ELF-1 (cell line): Measurements from ENCODE around the gene UNC13C.
A peak's percentile ranks its signal among the peaks of the same experiment; 100 is the strongest.

Source experiments
- DNase-seq: peaks from one replicate; pipeline ENCODE4 v3.0.0-alpha.2; 2016; ENCODE audit warnings: low read depth, low spot score

The UNC13C gene

DNA sequence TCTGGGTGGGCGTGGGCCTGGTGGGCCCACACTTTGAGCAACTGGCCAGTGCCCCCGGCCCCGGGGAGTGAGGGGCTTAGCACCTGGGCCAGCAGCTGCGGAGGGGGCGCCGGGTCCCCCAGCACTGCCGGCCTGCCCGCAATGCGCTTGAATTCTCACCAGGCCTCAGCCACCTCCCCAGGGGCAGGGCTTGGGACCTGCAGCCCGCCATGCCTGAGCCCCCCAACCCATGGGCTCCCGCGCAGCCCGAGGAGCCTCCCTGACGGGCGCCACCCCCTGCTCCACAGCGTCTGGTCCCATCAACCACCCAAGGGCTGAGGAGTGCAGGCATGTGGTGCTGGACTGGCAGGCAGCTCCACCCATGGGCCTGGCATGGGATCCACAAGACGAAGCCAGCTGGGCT is 484.3 kb downstream of the UNC13C start:
- DNase-seq = no peak

- DNase-seq = peak; percentile 20
These were observed 503.6 kb downstream of the UNC13C start for GRCh38 chr15:54481819-54482218.

DNA sequence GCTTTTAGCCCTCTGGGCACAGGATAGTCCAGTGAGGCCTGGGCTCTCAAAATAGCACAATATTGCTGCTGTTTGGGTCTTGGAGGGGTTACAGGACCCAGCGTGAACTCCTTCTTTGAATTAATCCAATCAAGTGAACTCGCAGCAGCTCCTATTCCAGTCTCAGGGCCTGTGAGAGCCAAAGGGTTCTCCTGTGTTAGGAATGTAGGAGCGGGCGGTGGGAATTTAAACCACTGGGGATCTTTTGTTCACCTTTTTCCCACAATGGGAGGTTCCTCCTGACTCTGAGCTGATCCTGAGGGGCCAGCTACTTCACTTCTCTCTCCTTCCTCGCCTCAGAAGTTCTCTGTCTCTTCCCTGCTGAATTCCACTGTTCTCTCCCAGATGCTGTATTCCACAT is 504.0 kb downstream of the UNC13C start:
- peak; percentile 21 for DNase-seq

GRCh38 chr15:54500330-54500729 is 522.1 kb downstream of the UNC13C start:
- DNase-seq = no peak

DNA sequence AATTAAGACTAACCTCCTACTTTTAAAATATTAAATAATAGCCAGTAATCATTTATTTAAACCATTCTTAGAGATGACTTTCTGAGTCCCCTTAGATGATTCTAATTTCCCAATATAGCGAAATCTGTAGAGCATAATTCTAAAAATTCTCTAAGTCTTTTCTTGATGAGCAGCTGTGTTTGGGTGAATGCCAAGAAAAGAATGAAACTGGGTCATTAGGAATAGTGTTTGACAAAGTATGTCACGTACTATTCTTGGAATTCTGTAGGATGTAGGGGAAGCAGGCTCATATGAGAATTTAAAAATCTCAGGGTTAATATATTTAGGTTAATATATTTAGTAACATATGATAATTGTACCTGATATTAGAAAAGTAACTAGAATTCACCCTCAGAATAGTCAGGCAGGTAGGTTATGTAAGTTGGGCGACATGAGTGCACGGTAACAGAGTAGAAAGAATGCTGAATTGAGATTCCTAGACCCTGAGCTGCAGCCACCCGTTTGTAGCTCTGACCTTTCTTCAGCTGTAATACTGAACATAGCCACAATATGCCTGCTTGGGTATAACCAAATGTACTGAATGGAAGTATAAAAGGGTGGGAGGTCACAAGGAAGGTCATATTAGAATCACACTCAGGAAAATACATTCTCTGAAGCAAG is 524.3 kb downstream of the UNC13C start:
- no peak for DNase-seq

DNA sequence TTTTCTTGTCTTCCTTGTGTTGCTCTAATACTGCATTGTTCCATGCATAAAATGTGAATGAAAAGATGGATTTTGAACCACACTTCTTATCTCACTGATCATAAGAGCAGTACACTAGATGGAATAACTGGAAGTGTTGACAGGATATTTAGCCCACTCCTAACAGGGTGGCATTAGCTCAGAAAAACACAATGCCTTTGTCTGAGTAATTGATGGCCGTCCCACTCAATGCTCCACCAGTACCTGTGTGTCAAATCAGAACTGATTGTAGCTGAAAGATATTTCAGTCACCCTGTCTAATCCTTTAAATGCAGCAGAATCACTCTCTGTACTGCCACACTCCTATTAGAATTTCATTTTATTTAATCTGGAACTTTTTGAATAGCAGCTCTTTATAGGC is 526.5 kb downstream of the UNC13C start:
- DNase-seq = no peak

DNA sequence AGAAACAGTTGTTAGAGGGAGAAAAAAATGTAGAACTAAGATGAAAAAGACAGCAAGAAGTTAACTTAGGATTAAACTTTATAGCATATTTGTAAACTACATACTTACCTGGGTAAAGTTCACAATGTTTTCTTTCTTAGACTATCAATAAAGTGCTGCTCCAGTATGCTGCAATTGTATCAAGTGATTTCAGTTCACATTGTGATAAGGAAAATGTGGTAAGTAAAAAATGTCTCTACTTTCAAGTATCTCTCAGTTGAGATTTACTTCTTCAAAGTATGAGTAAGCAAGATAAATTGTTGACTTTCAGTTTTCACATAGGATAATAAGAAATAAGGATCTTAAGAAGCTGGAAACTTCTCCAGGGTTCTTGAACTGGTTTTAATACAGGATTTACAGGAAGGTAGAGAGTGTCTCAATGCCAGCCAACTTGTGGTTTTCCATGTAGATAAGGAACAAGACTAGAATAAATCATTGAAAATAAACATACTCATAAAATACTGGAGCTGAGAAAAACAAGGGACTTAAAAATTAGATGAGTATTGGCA is 528.8 kb downstream of the UNC13C start:
- no peak for DNase-seq

GRCh38 chr15:54514601-54515000 is 536.4 kb downstream of the UNC13C start:
- DNase-seq = no peak

DNA sequence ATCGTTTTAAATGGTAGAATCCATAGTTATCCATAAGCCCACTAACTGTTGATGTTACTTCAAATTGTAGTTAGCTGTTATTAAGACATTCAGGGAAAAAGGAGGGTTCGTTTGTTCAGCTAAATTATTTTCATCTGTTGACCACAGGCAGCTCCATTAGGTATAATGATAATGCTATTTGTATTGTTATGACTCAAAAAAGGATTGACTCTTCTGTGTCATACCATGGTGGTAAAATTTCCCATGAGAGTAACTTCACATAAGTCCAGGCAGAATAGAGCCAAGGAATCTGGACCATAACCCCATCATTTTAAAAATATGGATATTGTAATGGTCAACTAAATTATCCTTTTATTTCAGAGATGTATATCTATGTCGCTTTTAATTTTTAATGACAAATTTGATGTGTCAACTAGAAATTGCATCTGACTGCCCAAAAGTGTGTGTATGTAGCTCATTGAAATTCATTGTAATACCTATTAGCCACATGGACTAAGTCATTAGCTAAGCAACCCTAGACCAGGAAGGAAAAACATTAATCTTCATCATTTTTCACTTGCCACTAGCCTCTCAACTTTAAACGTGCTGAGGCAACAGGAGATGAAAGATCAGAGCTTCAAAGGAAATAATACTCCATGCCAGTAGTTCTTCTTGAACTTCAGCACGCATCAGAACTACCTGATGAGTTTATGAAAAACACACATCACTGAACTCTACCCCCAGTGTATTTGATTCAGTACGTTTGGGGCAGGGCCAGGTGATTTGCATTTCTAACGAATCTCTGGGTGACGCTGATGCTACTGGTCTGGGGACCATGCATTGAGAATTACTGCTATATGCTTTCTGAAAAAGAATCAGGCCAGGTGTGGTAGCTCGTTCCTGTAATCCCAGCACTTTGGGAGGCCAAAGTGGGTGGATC is 537.7 kb downstream of the UNC13C start:
- DNase-seq = no peak

GRCh38 chr15:54517366-54517765 is 539.1 kb downstream of the UNC13C start:
- no peak for DNase-seq

DNA sequence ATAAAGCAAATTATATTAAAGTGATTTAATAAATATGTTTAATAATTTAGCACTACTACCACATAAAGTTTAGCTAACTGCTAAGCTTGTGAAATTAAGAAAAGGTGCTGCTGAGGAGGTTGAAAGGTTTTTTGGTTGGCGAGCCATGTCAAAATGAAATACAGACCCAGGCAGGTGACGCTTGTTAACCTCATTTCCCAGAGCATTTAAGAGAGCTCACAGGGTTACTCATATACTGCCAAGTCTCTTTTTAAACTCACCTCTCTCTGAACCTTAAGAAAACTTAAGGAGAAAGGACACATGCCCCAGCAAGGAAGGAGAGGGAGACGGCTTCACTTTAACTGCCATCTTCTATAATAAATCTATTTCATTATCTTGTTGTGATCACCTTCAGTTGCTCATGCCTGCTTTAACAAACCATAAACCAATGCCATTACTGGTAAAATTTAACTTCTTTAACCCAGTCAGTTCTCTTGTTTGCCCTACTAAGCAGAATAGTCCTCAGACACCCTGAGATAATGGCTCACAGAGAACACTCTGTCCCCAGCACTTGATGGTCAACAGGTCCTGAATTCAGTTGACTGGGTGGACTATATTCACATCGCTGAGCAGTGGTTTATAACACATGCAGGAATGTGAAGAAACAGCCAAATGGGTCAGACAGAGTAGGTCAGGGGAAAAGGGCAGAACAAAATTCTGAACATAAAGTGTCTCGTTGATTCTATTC is 540.1 kb downstream of the UNC13C start:
- no peak for DNase-seq

- no peak for DNase-seq
These were observed 541.3 kb downstream of the UNC13C start for GRCh38 chr15:54519577-54519976.

DNA sequence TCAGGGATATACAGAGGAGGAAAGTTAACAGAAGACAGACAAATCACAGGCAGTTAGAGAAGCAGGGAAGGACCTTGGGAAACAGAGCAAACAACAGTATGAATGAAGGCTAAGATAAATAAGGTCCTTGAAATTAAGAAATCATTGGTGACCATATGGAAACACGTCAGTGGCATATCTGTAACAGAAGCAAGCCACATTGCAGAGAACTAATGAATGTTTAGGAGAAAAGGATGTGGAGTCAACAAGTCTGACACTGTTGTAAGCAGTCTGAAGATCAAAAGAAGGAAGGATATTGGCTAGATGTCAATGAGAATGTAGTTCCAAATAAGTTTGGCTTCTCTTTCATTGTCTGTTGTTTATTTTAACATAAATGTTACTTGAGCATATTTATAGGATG is 542.4 kb downstream of the UNC13C start:
- no peak for DNase-seq

DNA sequence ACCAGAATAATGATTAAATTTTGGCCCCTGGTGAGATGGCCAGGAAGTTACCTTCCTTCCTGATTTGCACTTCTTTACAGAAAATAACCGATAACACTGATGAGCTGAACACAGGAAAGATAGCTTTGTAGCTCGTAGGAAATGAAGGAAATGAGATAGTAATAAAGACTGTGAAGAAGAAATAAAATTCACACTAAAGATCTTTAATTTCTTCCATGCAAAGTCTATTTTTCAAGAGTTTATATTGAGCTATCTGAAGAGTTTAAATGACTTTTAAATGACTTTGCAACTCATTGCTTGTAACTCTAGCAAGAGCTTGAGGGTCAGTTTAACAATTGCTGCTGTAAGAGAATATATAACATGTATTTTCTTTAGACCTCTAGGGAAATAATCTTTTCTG is 543.0 kb downstream of the UNC13C start:
- no peak for DNase-seq

DNA sequence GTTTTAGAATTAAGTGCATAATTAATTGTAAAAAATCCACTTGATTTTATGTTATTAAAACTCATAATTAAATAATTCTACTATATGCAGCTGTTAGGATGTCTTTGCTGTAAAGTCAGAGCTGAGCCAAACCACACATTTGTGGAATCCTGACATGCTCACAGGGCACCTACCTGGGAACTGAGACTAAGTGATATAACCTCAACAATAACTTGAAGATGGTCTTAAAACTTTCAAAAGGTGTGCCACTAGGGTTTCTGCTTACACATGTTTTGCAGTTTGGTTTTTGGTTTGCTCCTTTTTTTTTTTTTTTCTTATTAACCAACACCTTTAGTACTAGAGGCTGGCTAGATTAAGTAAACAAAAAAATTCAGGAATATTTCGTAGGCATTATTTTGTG is 549.8 kb downstream of the UNC13C start:
- DNase-seq = no peak

DNA sequence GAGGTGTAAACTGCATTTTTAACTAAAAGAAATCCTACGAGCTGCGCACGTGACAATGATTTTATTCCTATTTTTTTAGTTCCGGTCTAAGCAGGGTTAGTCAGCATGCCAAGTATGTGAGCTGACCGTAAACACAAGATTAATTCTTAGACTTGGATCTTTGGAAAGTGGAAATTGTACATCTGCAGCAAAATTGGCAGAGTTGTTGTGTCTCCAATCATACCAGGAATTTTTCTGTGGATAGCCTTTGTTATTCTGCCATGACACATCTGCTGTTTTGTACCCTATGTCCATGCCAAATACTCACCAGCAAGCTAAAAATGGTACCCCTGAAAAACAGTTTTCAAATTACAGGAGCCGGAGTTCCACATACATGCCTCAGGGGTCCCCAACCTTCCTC is 562.5 kb downstream of the UNC13C start:
- no peak for DNase-seq

DNA sequence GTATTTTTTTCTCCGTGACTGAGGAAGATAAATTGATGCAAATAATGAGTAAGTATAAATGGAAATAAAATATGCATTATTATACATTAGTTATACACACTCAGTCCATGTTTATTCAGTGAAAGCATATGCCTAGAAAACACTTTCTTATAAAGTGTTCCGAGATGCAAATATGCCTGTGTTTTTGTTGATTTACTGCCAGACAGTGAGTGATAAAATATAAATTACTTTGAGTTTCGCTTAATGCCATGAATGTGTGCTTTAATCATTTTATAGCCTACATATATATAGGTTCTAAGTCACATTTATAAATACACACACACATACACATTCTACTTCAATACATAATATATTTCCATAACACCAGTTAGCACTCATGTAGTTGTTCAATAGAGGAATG is 569.2 kb downstream of the UNC13C start:
- no peak for DNase-seq

DNA sequence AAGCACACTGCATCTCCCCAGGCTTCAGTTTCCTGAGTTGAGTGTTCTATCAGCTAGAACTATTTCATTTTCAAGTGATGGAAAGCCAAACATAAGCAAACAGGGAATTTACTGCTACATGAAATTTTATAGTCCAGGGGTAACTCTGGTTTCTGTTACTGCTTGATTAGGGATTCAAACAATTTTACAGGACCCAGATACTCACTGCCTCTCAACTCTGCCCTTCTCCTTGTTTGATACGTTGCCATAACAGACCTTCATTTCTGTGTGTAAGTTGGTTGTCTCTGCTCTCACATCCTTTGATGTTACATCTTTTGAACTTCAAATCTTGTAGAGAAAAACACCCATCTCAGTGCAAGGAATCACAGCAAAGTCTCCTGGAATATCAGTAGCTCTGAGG is 572.7 kb downstream of the UNC13C start:
- DNase-seq = no peak

DNA sequence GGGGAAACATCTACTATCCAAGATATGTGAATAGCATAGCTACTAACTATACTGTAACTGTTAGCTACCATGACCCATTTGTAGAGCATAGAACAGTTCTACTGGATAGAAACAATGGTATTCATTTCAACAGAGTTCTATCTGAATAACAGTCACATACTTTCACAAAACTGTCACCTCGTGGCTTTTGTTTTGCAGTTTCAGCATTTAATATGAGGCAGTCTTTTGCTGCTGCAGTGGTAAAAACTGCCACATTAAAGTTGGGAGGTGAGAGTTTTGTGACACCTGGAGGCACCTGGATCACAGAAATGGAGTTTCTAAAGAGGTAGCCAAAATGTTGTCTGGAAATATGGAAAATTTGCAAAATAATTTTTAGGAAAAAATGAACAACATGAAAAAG is 578.0 kb downstream of the UNC13C start:
- no peak for DNase-seq

DNA sequence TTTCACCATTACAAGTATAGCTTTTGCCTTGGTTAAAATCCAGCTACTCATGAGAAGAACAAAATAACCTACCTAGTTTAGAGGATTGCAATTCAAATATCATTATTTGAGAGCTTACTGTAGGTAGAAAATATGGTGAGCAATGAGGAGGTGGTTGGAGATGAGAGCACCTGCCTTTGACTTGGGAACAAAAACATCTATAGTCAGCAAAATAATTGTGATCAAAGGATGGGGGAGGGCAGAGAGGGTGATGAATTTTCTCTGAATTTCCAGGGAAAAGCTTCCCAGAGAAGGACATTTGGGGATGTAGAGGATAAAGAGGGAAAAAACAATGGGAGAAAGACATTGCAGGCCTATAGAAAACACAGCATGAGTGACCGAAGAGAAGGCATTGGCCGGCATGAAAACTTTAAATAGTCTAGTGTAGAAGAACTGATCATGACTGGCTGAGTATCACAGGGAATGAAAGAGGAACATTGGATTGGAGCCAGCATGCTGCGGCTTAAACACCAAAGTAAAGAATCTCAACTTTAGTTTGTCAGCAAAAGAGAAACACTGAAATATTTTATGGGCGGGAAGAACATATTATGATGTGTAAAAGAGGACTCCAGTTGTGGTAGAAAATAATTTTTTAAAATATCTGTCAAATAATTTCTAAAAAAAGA is 581.3 kb downstream of the UNC13C start:
- DNase-seq = no peak

DNA sequence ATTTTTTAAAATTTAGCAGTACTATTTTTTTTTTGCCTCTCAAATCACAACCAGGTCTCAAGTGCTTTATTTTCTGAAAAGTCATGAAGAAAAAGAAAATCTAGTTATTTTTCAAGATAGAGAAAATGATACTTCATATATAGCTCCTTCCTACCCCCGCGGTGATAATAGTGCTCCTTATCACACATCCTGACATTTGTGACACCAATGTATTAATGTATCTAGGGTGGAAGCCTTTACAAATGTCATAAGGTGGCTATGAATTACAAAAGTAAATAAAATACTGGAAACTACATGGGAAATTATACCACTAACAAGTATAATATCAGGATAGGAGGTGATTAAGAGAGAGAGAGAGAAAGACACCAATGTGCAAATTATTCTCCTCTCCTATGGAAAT is 582.2 kb downstream of the UNC13C start:
- DNase-seq = no peak

GRCh38 chr15:54564166-54564565 is 585.9 kb downstream of the UNC13C start:
- no peak for DNase-seq
